ENCODE measurements around the gene FLNC.

- TF ChIP-seq CTCF (IDR thresholded peaks at IDR 0.05) (no peak), POLR2A (IDR thresholded peaks at IDR 0.05) (no peak), POLR2AphosphoS5 (IDR thresholded peaks at IDR 0.05) (no peak), EP300 (IDR thresholded peaks at IDR 0.05; ENCODE audit: low read depth) (no peak)
Measured at GRCh38 chr7:128871050-128871449, 40.8 kb downstream of the FLNC start.
